Heart left ventricle (tissue), 16 donors: ENCODE results near the gene SSH2. TPM values are rescaled to one million over a fixed set of nuclear protein-coding genes. Genes with fewer than 3 reads are reported as not detected.

ENCODE experiments used
- ATAC-seq, 4 donors: fragments of 200-7000 bp; cut with Tn5 transposase; one replicate each; pipeline ENCODE4 v1.9.1; 2020 to 2022; ENCODE audit warnings: moderate library complexity in 4 of 4, mild to moderate bottlenecking in 3 of 4, moderate number of reproducible peaks in 1 of 4
- DNase-seq, 5 donors: peaks; one replicate each; pipeline ENCODE4 v3.0.0-alpha.2; 2020
- H3K27ac ChIP-seq, 12 donors: fragments of 200-600 bp; sonication (generic) in 4 of 12; one replicate each; pipeline versions ENCODE4 v1.5.0 to v1.8.0; 2016 to 2022; ENCODE audit warnings: mild to moderate bottlenecking in 2 of 12
- H3K27me3 ChIP-seq, 9 donors: fragments of 200-600 bp; sonication (generic) in 2 of 9; one replicate each; pipeline versions ENCODE4 v1.5.1 to v1.8.0; 2016 to 2022; ENCODE audit warnings: mild to moderate bottlenecking in 3 of 9
- H3K36me3 ChIP-seq, 9 donors: fragments of 200-600 bp; sonication (generic) in 2 of 9; one replicate each; pipeline versions ENCODE4 v1.5.0 to v1.8.0; 2018 to 2022; ENCODE audit warnings: mild to moderate bottlenecking in 2 of 9
- H3K4me1 ChIP-seq, 12 donors: fragments of 200-600 bp; sonication (generic) in 4 of 12; one replicate each; pipeline versions ENCODE4 v1.5.0 to v1.8.0; 2016 to 2022; ENCODE audit warnings: mild to moderate bottlenecking in 3 of 12
- H3K4me3 ChIP-seq, 12 donors: fragments of 200-600 bp; sonication (generic) in 4 of 12; one replicate each; pipeline versions ENCODE4 v1.5.0 to v1.8.0; 2017 to 2022; ENCODE audit warnings: mild to moderate bottlenecking in 9 of 12, moderate library complexity in 4 of 12
- H3K9me3 ChIP-seq, 12 donors: fragments of 200-600 bp; sonication (generic) in 4 of 12; one replicate each; pipeline versions ENCODE4 v1.5.0 to v1.8.0; 2016 to 2022; ENCODE audit warnings: mild to moderate bottlenecking in 1 of 12
- CTCF ChIP-seq, 12 donors: fragments of 200-600 bp; sonication (generic) in 4 of 12; IDR thresholded peaks; one replicate each; pipeline versions ENCODE4 v1.5.0 to v1.8.0; 2018 to 2022; ENCODE audit warnings: antibody characterized with exemption in 12 of 12, mild to moderate bottlenecking in 5 of 12
- POLR2A ChIP-seq, 2 donors: fragments of 450-650 bp; IDR thresholded peaks; one replicate each; pipeline ENCODE4 v1.6.1; 2017; ENCODE audit warnings: antibody characterized with exemption in 2 of 2, mild to moderate bottlenecking in 2 of 2, moderate library complexity in 2 of 2
- WGBS, 4 donors: extraction: QIAGEN DNeasy Blood & Tissue Kit in 2 of 4; methylation state at CpG; one replicate each; pipeline versions ENCODE4 v1.1.5 to v1.1.7; 2013 to 2018; 5-methylcytosine and 5-hydroxymethylcytosine counted together
- intact Hi-C, 10 donors: fragments of 100-400 bp; cut with DNase I; formaldehyde crosslinking; loops; one replicate each; pipeline versions ENCODE4 v1.11.1 to v1.14.2; 2022
- polyA plus RNA-seq, 2 donors: library from polyadenylated mRNA; stranded (reverse); fragments of 200-250 nt; gene quantifications; one replicate each; pipeline ENCODE4 v1.2.3, GENCODE V29; 2013
- total RNA-seq, 9 donors: library from RNA; depleted of rRNA in 2 of 9; stranded (reverse); fragments of >200 nt in 2 of 9; fragmentation: NEBNext Ultra II Directional in 3 of 9; extraction: Animal tissue kit (Norgen Biotek cat#: 25700) in 3 of 9; gene quantifications; one replicate each; pipeline versions ENCODE4 v1.1.0 to v1.2.4, GENCODE V29; 2016 to 2023
- donor health status: ischemic (EF 13 %, LVEDD 7.1; RV severe dilation, severe dysfunction).
- donor health status: healthy with polysubstance abuse.
- donor health status: DM: no; HTN: yes; CAD: no.
- donor health status: DM: no; HTN: no; CAD: no.
- donor health status: ischemic (EF 25% LVEDD 6.9; RV normal size, moderate dysfunction).
- donor health status: ischemic (EF 25% LVEDD 5.7; RV mildly dilated, moderate dysfunction).
- donor health status: healthy.
- donor health status: DM: yes; HTN: yes; CAD: no.
- donor health status: ischemic (EF 35%, LVEDD 5.7; RV mildly dilated, moderate dysfunction).
- donor health status: nonischemic (EF 11% LVEDD 7.7; RV severe dilation, severe dysfunction).
- donor health status: DM: yes; HTN: yes; CAD: no.
- donor health status: PGD.
- donor health status: ischemic (EF 29% LVEDD 5.4; RV normal size, mild dysfunction).
- donor health status: nonischemic (EF 23%, LVEDD 6.1; RV moderate dilation, normal function).

SSH2 gene
- total and polyA plus RNA-seq, 11 donors = 20.8 to 46.7 (median 36.6) TPM

DNA sequence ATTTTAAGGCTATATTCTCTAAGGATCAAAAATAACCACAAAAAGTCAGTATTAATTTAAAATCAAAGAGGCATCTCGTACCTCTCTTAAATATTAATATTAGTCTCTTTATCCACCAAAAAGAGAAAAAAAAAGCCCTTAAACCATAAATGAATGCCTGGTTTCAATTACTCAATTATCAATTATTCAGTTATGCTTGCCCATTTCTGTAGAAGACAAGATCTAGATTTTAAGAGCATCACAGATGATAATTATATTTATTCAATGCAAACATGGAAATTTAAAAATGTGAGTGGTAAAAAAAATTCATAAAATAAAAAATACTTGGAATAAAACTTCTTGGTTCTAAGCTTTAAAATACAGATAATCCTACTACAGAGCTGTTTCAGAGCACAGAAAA, 181.6 kb downstream of the SSH2 start:
- Histone ChIP-seq H3K27me3 (no peaks in the 10 kb centered on the region), H3K36me3 (peaks cover 0 to 35% (median 11%) of the 10 kb centered on the region in 9 donors), H3K9me3 (no peaks in the 10 kb centered on the region), H3K27ac (peak overlapping the region in 4 of 12 donors; percentile 57 to 86 (median 65)), H3K4me1 (peaks cover 0 to 58% (median 33%) of the 10 kb centered on the region in 12 donors), H3K4me3 (no peak overlapping the region)
- DNase-seq (no peak), ATAC-seq (no peak)
- TF ChIP-seq CTCF (IDR thresholded peaks at IDR 0.05) = no peak
- no peak for TF ChIP-seq POLR2A (IDR thresholded peaks at IDR 0.05)
- intact Hi-C loops = loop anchor here in 2 of 10 donors (10.0 kb wide), 1 partner anchor 64 kb away; no protein-coding TSS in a partner anchor
- 92 to 100% (median 97%) methylated on average over 1 of the region's 1 CpG for WGBS, 4 donors

DNA sequence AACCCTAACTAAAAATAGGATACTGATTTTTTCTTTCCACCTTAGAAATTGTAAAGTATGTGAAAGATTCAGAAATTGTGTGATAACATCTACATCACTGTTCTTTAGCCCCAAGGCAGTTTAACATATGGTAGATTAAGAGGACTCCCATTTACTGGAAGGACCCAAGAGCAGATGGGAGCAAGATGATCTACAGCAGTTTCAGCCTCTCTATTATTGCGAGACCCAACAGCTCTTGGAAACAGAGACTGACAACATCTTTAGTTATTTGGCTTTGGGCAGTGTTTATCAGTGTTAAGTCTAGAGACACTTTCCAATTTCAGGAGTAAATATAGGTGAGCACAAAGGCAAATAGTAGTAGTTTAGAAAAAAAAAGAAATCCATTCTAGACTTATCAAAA, 182.4 kb downstream of the SSH2 start:
- Histone ChIP-seq H3K4me1 (peaks cover 0 to 66% (median 39%) of the 10 kb centered on the region in 12 donors), H3K9me3 (no peaks in the 10 kb centered on the region), H3K4me3 (no peak overlapping the region), H3K36me3 (peaks cover 0 to 28% (median 4%) of the 10 kb centered on the region in 9 donors), H3K27me3 (no peaks in the 10 kb centered on the region), H3K27ac (peak overlapping the region in 9 of 12 donors; percentile 2 to 86 (median 61))
- no peak for DNase-seq
- no peak for ATAC-seq
- intact Hi-C loops = loop anchor here in 2 of 10 donors (10.0 kb wide), 1 partner anchor 63 kb away; no protein-coding TSS in a partner anchor
- WGBS, 4 donors = 53 to 86% (median 77%) methylated on average over 1 of the region's 1 CpG
- TF ChIP-seq POLR2A (IDR thresholded peaks at IDR 0.05) = no peak
- TF ChIP-seq CTCF (IDR thresholded peaks at IDR 0.05) = no peak

- no peak for TF ChIP-seq CTCF (IDR thresholded peaks at IDR 0.05)
- TF ChIP-seq POLR2A (IDR thresholded peaks at IDR 0.05) = no peak
- ATAC-seq (no peak), DNase-seq (no peak)
- H3K27me3 ChIP-seq = no peaks in the 10 kb centered on the region
- H3K27ac ChIP-seq = peak overlapping the region in 9 of 12 donors; percentile 15 to 86 (median 61)
- H3K9me3 ChIP-seq = no peaks in the 10 kb centered on the region
- peaks cover 0 to 21% (median 0%) of the 10 kb centered on the region in 9 donors for H3K36me3 ChIP-seq
- peaks cover 0 to 73% (median 44%) of the 10 kb centered on the region in 12 donors for H3K4me1 ChIP-seq
- intact Hi-C loops = loop anchor here in 2 of 10 donors (10.0 kb wide), 1 partner anchor 62 kb away; no protein-coding TSS in a partner anchor
- no peak overlapping the region for H3K4me3 ChIP-seq
- WGBS, 4 donors = 55 to 64% (median 60%) methylated on average over 4 of the region's 4 CpGs
These were observed 183.4 kb downstream of the SSH2 start for GRCh38 chr17:29746669-29747068.

GRCh38 chr17:29744121-29744520, 185.9 kb downstream of the SSH2 start:
- WGBS, 4 donors = 48 to 66% (median 60%) methylated on average over 9 to 10 of the region's 10 CpGs
- intact Hi-C loops = loop anchor here in 2 of 10 donors (10.0 kb wide), 1 partner anchor 59 kb away; no protein-coding TSS in a partner anchor
- Histone ChIP-seq H3K4me1 (peaks cover 0 to 85% (median 63%) of the 10 kb centered on the region in 12 donors), H3K27ac (peak overlapping the region; percentile 36 to 86 (median 80)), H3K36me3 (peaks cover 0 to under 1% (median 0%) of the 10 kb centered on the region in 9 donors), H3K4me3 (peak overlapping the region in 8 of 12 donors; percentile 12 to 36 (median 20)), H3K27me3 (no peaks in the 10 kb centered on the region), H3K9me3 (no peaks in the 10 kb centered on the region)
- no peak for DNase-seq
- ATAC-seq = peak in 2 of 4 donors; percentile 21 to 27
- TF ChIP-seq CTCF (IDR thresholded peaks at IDR 0.05) (no peak), POLR2A (IDR thresholded peaks at IDR 0.05) (no peak)
